GM23338 (cell line): ENCODE measurements around the gene DHX8. TPM values are rescaled to one million over a fixed set of nuclear protein-coding genes. Genes with fewer than 3 reads are reported as not detected.

ENCODE experiments used
- ETS1 ChIP-seq: IDR thresholded peaks from 2 replicates; pipeline ENCODE4 v1.6.1; 2016; ENCODE audit warnings: antibody characterized with exemption
- EZH2 ChIP-seq: fragments of 200-600 bp; sonication (generic); IDR thresholded peaks from one replicate; pipeline ENCODE4 v1.8.0; 2017; ENCODE audit warnings: antibody characterized with exemption, mild to moderate bottlenecking, low read depth; ENCODE audit not compliant: unreplicated experiment
- STAT1 ChIP-seq: IDR thresholded peaks from one replicate; pipeline ENCODE4 v1.6.1; 2016; ENCODE audit warnings: antibody characterized with exemption; ENCODE audit not compliant: unreplicated experiment
- ZNF331 ChIP-seq: fragments of 250-450 bp; sonication (Bioruptor Pico); IDR thresholded peaks from 2 replicates; pipeline ENCODE4 v1.5.0; 2020; ENCODE audit warnings: low read depth, mild to moderate bottlenecking, moderate library complexity
- ZNF462 ChIP-seq: fragments of 250-450 bp; sonication (Bioruptor Pico); IDR thresholded peaks from 2 replicates; pipeline ENCODE4 v1.5.0; 2020; ENCODE audit warnings: mild to moderate bottlenecking, moderate library complexity
- polyA plus RNA-seq: library from polyadenylated mRNA; unstranded; fragments of >200 nt; fragmentation: Nextera tagmentation; extraction: Ambion mirVana; gene quantifications from 2 replicates; pipeline ENCODE4 v1.2.1, GENCODE V29; 2016
- total RNA-seq: library from RNA; depleted of rRNA; stranded (reverse); fragments of >200 nt; shearing (Covaris generic); gene quantifications from 2 replicates; pipeline ENCODE4 v1.2.3, GENCODE V29; 2014

DHX8 gene
- total and polyA plus RNA-seq, 2 experiments from 2014 or later, result 35.3 to 81.1 TPM

- no peak for TF ChIP-seq ZNF462
- TF ChIP-seq EZH2, result no peak
- no peak for TF ChIP-seq ZNF331 (CRISPR knock-in tag)
- no peak for TF ChIP-seq STAT1
- no peak for TF ChIP-seq ETS1
These were observed 79.2 kb downstream of the DHX8 start (continued) for GRCh38 chr17:43562679-43563599.
